Astrocyte of the cerebellum (primary cell): Measurements from ENCODE around the gene GHR.

Experiments
- DNase-seq: peaks from one replicate; pipeline ENCODE4 v3.0.0-alpha.2; 2011; ENCODE audit warnings: low read depth
- H3K4me3 ChIP-seq: 2 replicates; pipeline ENCODE4 v1.5.1; 2011; ENCODE audit warnings: mild to moderate bottlenecking, low read depth, low read length, moderate library complexity
- CTCF ChIP-seq: IDR thresholded peaks from 2 replicates; pipeline ENCODE4 v1.5.1; 2012; ENCODE audit warnings: low read length, low read depth, moderate library complexity, mild to moderate bottlenecking; ENCODE audit errors: missing control alignments
- in situ Hi-C: cut with HindIII; loops from 2 replicates; pipeline ENCODE4 v1.10.0; 2017; ENCODE audit warnings: low sequenced_read_pairs

GHR gene

DNA sequence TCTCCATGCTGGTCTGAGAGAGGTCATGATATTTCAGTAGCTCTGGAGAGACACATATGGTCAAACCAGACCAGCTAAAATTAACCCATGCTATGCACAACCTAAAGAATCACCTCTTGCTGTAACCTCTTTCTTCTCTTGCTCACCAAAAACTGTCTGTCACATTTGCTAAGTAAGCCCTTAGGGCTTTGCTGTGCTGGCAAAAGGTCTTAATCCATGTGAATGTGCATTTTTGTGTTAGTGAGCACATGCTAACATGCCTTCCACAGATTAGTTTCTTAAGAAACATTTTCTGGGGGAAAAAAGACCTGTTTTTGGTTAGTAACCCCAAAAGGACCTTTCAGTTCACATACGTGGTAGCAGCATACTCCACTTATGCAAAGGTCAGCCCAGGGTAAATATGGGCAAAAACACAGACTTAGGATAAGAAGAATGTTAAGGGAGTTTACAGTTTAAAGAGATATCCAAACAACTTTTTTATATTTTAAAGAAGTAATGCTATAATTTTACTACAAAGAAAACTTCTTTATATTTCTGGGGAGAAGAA, 209.2 kb downstream of the GHR start:
- DNase-seq, result no peak
- no peak for TF ChIP-seq CTCF
- no peak overlapping the region for H3K4me3 ChIP-seq
- in situ Hi-C loops, result no loop called here

GRCh38 chr5:42634575-42634974, 211.3 kb downstream of the GHR start:
- DNase-seq, result no peak
- in situ Hi-C loops, result no loop called here
- H3K4me3 ChIP-seq, result no peak overlapping the region
- TF ChIP-seq CTCF, result no peak

GRCh38 chr5:42636425-42636824, 213.2 kb downstream of the GHR start:
- H3K4me3 ChIP-seq, result no peak overlapping the region
- DNase-seq, result no peak
- peak; percentile 26 for TF ChIP-seq CTCF
- in situ Hi-C loops, result no loop called here

GRCh38 chr5:42636946-42637345, 213.7 kb downstream of the GHR start:
- TF ChIP-seq CTCF, result no peak
- no peak for DNase-seq
- in situ Hi-C loops, result no loop called here
- H3K4me3 ChIP-seq, result no peak overlapping the region

GRCh38 chr5:42638972-42639371, 215.7 kb downstream of the GHR start:
- no peak overlapping the region for H3K4me3 ChIP-seq
- no peak for DNase-seq
- in situ Hi-C loops, result no loop called here
- TF ChIP-seq CTCF, result no peak

- no peak for DNase-seq
- no peak overlapping the region for H3K4me3 ChIP-seq
- in situ Hi-C loops, result no loop called here
- TF ChIP-seq CTCF, result no peak
Measured at GRCh38 chr5:42640835-42641234, 217.6 kb downstream of the GHR start.
